Upper lobe of right lung (tissue), 1 donor: Measurements from ENCODE around the gene RIT2. TPM values are rescaled to one million over a fixed set of nuclear protein-coding genes. Genes with fewer than 3 reads are reported as not detected.

ENCODE experiments used
- ATAC-seq: fragments of 200-7000 bp; cut with Tn5 transposase; one replicate; pipeline ENCODE4 v1.9.1; 2020; ENCODE audit warnings: mild to moderate bottlenecking, moderate library complexity
- DNase-seq: peaks from one replicate; pipeline ENCODE4 v3.0.0-alpha.2; 2020
- H3K27ac ChIP-seq: fragments of 200-600 bp; one replicate; pipeline ENCODE4 v1.8.0; 2022
- H3K27me3 ChIP-seq: fragments of 200-600 bp; one replicate; pipeline ENCODE4 v1.8.0; 2022; ENCODE audit warnings: mild to moderate bottlenecking
- H3K36me3 ChIP-seq: fragments of 200-600 bp; one replicate; pipeline ENCODE4 v1.8.0; 2022
- H3K4me1 ChIP-seq: fragments of 200-600 bp; one replicate; pipeline ENCODE4 v1.8.0; 2022
- H3K4me3 ChIP-seq: fragments of 200-600 bp; one replicate; pipeline ENCODE4 v1.8.0; 2022; ENCODE audit warnings: mild to moderate bottlenecking
- H3K9me3 ChIP-seq: fragments of 200-600 bp; one replicate; pipeline ENCODE4 v1.8.0; 2022
- CTCF ChIP-seq: fragments of 200-600 bp; IDR thresholded peaks from one replicate; pipeline ENCODE4 v1.8.0; 2022; ENCODE audit warnings: antibody characterized with exemption
- intact Hi-C: fragments of 100-400 bp; cut with DNase I; formaldehyde crosslinking; loops from one replicate; pipeline ENCODE4 v1.11.0; 2022
- total RNA-seq: library from RNA; stranded (reverse); fragmentation: NEBNext Ultra II Directional; extraction: Animal tissue kit (Norgen Biotek cat#: 25700); gene quantifications from one replicate; pipeline ENCODE4 v1.2.1, GENCODE V29; 2021
- donor health status: DM: no; HTN: yes; CAD: no; lungs with severe emphysema.

The RIT2 gene
- total RNA-seq, 1 donor from 2014 or later: not detected

- no peak for TF ChIP-seq CTCF
- Histone ChIP-seq H3K36me3 (no peaks in the 10 kb centered on the region), H3K9me3 (no peaks in the 10 kb centered on the region), H3K4me3 (no peak overlapping the region), H3K27me3 (no peaks in the 10 kb centered on the region), H3K27ac (no peak overlapping the region), H3K4me1 (no peaks in the 10 kb centered on the region)
- ATAC-seq (no peak), DNase-seq (no peak)
- intact Hi-C loops: no loop called here
Measured at GRCh38 chr18:43080671-43081070, 34.8 kb downstream of the RIT2 start.

- intact Hi-C loops: no loop called here
- no peaks in the 10 kb centered on the region for H3K27me3 ChIP-seq
- H3K4me3 ChIP-seq: no peak overlapping the region
- no peaks in the 10 kb centered on the region for H3K36me3 ChIP-seq
- H3K27ac ChIP-seq: no peak overlapping the region
- H3K4me1 ChIP-seq: no peaks in the 10 kb centered on the region
- ATAC-seq: no peak
- DNase-seq: no peak
- no peaks in the 10 kb centered on the region for H3K9me3 ChIP-seq
- TF ChIP-seq CTCF: no peak
Measured at GRCh38 chr18:43079422-43079821, 36.1 kb downstream of the RIT2 start.

- H3K9me3 ChIP-seq: no peaks in the 10 kb centered on the region
- no peaks in the 10 kb centered on the region for H3K36me3 ChIP-seq
- H3K27ac ChIP-seq: no peak overlapping the region
- no peak overlapping the region for H3K4me3 ChIP-seq
- TF ChIP-seq CTCF: no peak
- no peak for DNase-seq
- no peak for ATAC-seq
- H3K4me1 ChIP-seq: no peaks in the 10 kb centered on the region
- H3K27me3 ChIP-seq: no peaks in the 10 kb centered on the region
- intact Hi-C loops: no loop called here
Measured at GRCh38 chr18:43078478-43079092, 36.9 kb downstream of the RIT2 start.

- no peak for DNase-seq
- no peak overlapping the region for H3K4me3 ChIP-seq
- H3K27ac ChIP-seq: no peak overlapping the region
- H3K9me3 ChIP-seq: no peaks in the 10 kb centered on the region
- no peak for ATAC-seq
- no peak for TF ChIP-seq CTCF
- H3K27me3 ChIP-seq: no peaks in the 10 kb centered on the region
- intact Hi-C loops: no loop called here
- H3K4me1 ChIP-seq: no peaks in the 10 kb centered on the region
- H3K36me3 ChIP-seq: no peaks in the 10 kb centered on the region
Measured at GRCh38 chr18:43077510-43078308, 37.8 kb downstream of the RIT2 start.

- Histone ChIP-seq H3K36me3 (no peaks in the 10 kb centered on the region), H3K4me1 (no peaks in the 10 kb centered on the region), H3K27me3 (no peaks in the 10 kb centered on the region), H3K9me3 (no peaks in the 10 kb centered on the region), H3K27ac (no peak overlapping the region), H3K4me3 (no peak overlapping the region)
- DNase-seq (no peak), ATAC-seq (no peak)
- TF ChIP-seq CTCF: no peak
- intact Hi-C loops: no loop called here
Measured at GRCh38 chr18:43073771-43074170, 41.7 kb downstream of the RIT2 start.
